Lower lobe of right lung (tissue), 2 donors: ENCODE data around the gene MUC4. TPM values are rescaled to one million over a fixed set of nuclear protein-coding genes. Genes with fewer than 3 reads are reported as not detected.
"Not testable (repeated sequence)": the region's sequence is repeated elsewhere in the genome, so short reads cannot be mapped to it uniquely, and the experiment has no call there.

Experiments
- ATAC-seq, 2 donors: fragments of 200-7000 bp; cut with Tn5 transposase; one replicate each; pipeline ENCODE4 v1.9.1; 2020 to 2022; ENCODE audit warnings: mild to moderate bottlenecking in 2 of 2, moderate library complexity in 2 of 2
- DNase-seq: peaks from one replicate; pipeline ENCODE4 v3.0.0-alpha.2; 2020
- H3K27ac ChIP-seq: fragments of 200-600 bp; one replicate; pipeline ENCODE4 v1.8.0; 2022
- H3K27me3 ChIP-seq: fragments of 200-600 bp; one replicate; pipeline ENCODE4 v1.8.0; 2022; ENCODE audit warnings: low read depth
- H3K36me3 ChIP-seq: fragments of 200-600 bp; one replicate; pipeline ENCODE4 v1.8.0; 2022; ENCODE audit warnings: mild to moderate bottlenecking
- H3K4me1 ChIP-seq: fragments of 200-600 bp; one replicate; pipeline ENCODE4 v1.8.0; 2022
- H3K4me3 ChIP-seq: fragments of 200-600 bp; one replicate; pipeline ENCODE4 v1.8.0; 2022; ENCODE audit warnings: mild to moderate bottlenecking
- H3K9me3 ChIP-seq: fragments of 200-600 bp; one replicate; pipeline ENCODE4 v1.8.0; 2022
- CTCF ChIP-seq: fragments of 200-600 bp; IDR thresholded peaks from one replicate; pipeline ENCODE4 v1.8.0; 2022; ENCODE audit warnings: antibody characterized with exemption, mild to moderate bottlenecking
- intact Hi-C: fragments of 100-400 bp; cut with DNase I; formaldehyde crosslinking; loops from one replicate; pipeline ENCODE4 v1.11.0; 2022
- total RNA-seq: library from RNA; stranded (reverse); fragmentation: NEBNext Ultra II Directional; extraction: Animal tissue kit (Norgen Biotek cat#: 25700); gene quantifications from one replicate; pipeline ENCODE4 v1.2.1, GENCODE V29; 2021
- donor health status: DM: no; HTN: yes; CAD: no; lungs with severe emphysema.

MUC4 gene
- total RNA-seq, 1 donor from 2014 or later, result 7.9 TPM

- no peak overlapping the region for H3K27ac ChIP-seq
- no peaks in the 10 kb centered on the region for H3K36me3 ChIP-seq
- no peak overlapping the region for H3K4me3 ChIP-seq
- no peaks in the 10 kb centered on the region for H3K9me3 ChIP-seq
- no peaks in the 10 kb centered on the region for H3K27me3 ChIP-seq
- no peaks in the 10 kb centered on the region for H3K4me1 ChIP-seq
- DNase-seq (no peak), ATAC-seq (peak in 1 of 2 donors; percentile 13)
- no peak for TF ChIP-seq CTCF
- intact Hi-C loops, result no loop called here
Measured at GRCh38 chr3:195777975-195778374, 33.8 kb downstream of the MUC4 start.

GRCh38 chr3:195774917-195775316 lies 36.8 kb downstream of the MUC4 start:
- peak; percentile 71 for DNase-seq

GRCh38 chr3:195773956-195774537 lies 37.7 kb downstream of the MUC4 start:
- Histone ChIP-seq H3K27me3 (no peaks in the 10 kb centered on the region), H3K4me3 (no peak overlapping the region), H3K27ac (no peak overlapping the region), H3K9me3 (no peaks in the 10 kb centered on the region), H3K36me3 (no peaks in the 10 kb centered on the region), H3K4me1 (no peaks in the 10 kb centered on the region)
- TF ChIP-seq CTCF, result no peak
- DNase-seq, result no peak
- peak in 1 of 2 donors; percentile 27 for ATAC-seq
- intact Hi-C loops, result no loop called here

More at GRCh38 chr3:195774917-195775316, 36.8 kb downstream of the MUC4 start:
- Histone ChIP-seq H3K9me3 (no peaks in the 10 kb centered on the region), H3K4me1 (no peaks in the 10 kb centered on the region), H3K36me3 (no peaks in the 10 kb centered on the region), H3K27ac (no peak overlapping the region), H3K4me3 (no peak overlapping the region), H3K27me3 (no peaks in the 10 kb centered on the region)
- ATAC-seq, result peak; percentile 76 to 79
- intact Hi-C loops, result no loop called here
- TF ChIP-seq CTCF, result peak; percentile 50

GRCh38 chr3:195771646-195772300 lies 40.0 kb downstream of the MUC4 start:
- H3K36me3 ChIP-seq, result no peaks in the 10 kb centered on the region
- ATAC-seq (no peak), DNase-seq (no peak)
- no peak for TF ChIP-seq CTCF
- no peaks in the 10 kb centered on the region for H3K4me1 ChIP-seq
- no peaks in the 10 kb centered on the region for H3K27me3 ChIP-seq
- no peak overlapping the region for H3K27ac ChIP-seq
- H3K4me3 ChIP-seq, result no peak overlapping the region
- no peaks in the 10 kb centered on the region for H3K9me3 ChIP-seq
- intact Hi-C loops, result no loop called here

- intact Hi-C loops, ATAC-seq, H3K4me1 ChIP-seq, H3K4me3 ChIP-seq, H3K27ac ChIP-seq, DNase-seq, H3K36me3 ChIP-seq, H3K27me3 ChIP-seq, H3K9me3 ChIP-seq: not testable (repeated sequence)
Measured at GRCh38 chr3:195770841-195771645, 40.7 kb downstream of the MUC4 start.
